Measurements from ENCODE around the gene ZDHHC11B.

GRCh38 chr5:758698-759053 lies 25.9 kb downstream of the ZDHHC11B start:
- no peak for TF ChIP-seq CTCF (IDR thresholded peaks at IDR 0.05)
- TF ChIP-seq POLR2A (IDR thresholded peaks at IDR 0.05): no peak
